PFSK-1 (cell line): ENCODE data around the gene TPST1.

ENCODE experiments used
- FOXP2 ChIP-seq: optimal IDR thresholded peaks from 2 replicates; pipeline ENCODE3; 2011; ENCODE audit warnings: borderline replicate concordance, control low read depth, inconsistent platforms; ENCODE audit not compliant: insufficient read depth; ENCODE audit errors: extremely low read length, extremely low read depth
- POLR2AphosphoS5 ChIP-seq: IDR thresholded peaks from 2 replicates; pipeline ENCODE4 v1.6.1; 2012; ENCODE audit warnings: low read depth, mild to moderate bottlenecking, control low read depth, low read length, moderate library complexity
- SIN3A ChIP-seq: IDR thresholded peaks from 2 replicates; pipeline ENCODE4 v1.6.1; 2012; ENCODE audit warnings: mild to moderate bottlenecking, low read length, moderate library complexity, borderline replicate concordance; ENCODE audit not compliant: insufficient read depth
- TAF1 ChIP-seq: IDR thresholded peaks from 2 replicates; pipeline ENCODE4 v1.6.1; 2012; ENCODE audit warnings: low read length, control low read depth, borderline replicate concordance; ENCODE audit not compliant: insufficient read depth
- TF ChIP-seq, protein P1 (sequence below), 2 experiments: IDR thresholded peaks; 2 replicates each; pipeline versions ENCODE4 v1.6.1 to v1.8.0; 2011 to 2012; ENCODE audit warnings: low read depth in 2 of 2, low read length in 2 of 2, control low read depth in 1 of 2, inconsistent platforms in 1 of 2, mild to moderate bottlenecking in 1 of 2, moderate library complexity in 1 of 2; ENCODE audit not compliant: insufficient read depth in 1 of 2

- TF ChIP-seq SIN3A (no peak), POLR2AphosphoS5 (no peak), TAF1 (no peak), FOXP2 (no peak)
- TF ChIP-seq, protein P1, sequence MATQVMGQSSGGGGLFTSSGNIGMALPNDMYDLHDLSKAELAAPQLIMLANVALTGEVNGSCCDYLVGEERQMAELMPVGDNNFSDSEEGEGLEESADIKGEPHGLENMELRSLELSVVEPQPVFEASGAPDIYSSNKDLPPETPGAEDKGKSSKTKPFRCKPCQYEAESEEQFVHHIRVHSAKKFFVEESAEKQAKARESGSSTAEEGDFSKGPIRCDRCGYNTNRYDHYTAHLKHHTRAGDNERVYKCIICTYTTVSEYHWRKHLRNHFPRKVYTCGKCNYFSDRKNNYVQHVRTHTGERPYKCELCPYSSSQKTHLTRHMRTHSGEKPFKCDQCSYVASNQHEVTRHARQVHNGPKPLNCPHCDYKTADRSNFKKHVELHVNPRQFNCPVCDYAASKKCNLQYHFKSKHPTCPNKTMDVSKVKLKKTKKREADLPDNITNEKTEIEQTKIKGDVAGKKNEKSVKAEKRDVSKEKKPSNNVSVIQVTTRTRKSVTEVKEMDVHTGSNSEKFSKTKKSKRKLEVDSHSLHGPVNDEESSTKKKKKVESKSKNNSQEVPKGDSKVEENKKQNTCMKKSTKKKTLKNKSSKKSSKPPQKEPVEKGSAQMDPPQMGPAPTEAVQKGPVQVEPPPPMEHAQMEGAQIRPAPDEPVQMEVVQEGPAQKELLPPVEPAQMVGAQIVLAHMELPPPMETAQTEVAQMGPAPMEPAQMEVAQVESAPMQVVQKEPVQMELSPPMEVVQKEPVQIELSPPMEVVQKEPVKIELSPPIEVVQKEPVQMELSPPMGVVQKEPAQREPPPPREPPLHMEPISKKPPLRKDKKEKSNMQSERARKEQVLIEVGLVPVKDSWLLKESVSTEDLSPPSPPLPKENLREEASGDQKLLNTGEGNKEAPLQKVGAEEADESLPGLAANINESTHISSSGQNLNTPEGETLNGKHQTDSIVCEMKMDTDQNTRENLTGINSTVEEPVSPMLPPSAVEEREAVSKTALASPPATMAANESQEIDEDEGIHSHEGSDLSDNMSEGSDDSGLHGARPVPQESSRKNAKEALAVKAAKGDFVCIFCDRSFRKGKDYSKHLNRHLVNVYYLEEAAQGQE (IDR thresholded peaks at IDR 0.05; ENCODE audit: insufficient read depth in 1 of 2, low read depth in 2 of 2, low read length in 2 of 2), result no peak
Observed at GRCh38 chr7:66336760-66337159, 131.6 kb downstream of the TPST1 start.
